Measurements from ENCODE around the gene EPHB4. TPM values are rescaled to one million over a fixed set of nuclear protein-coding genes. Genes with fewer than 3 reads are reported as not detected.

The EPHB4 gene
- total RNA-seq, 3 donors from 2014 or later: 21.4 to 64.9 (median 31.8) TPM

- peak overlapping the region; percentile 97 for H3K27ac ChIP-seq
- peaks cover 11 to 16% of the 10 kb centered on the region in 2 donors for H3K4me1 ChIP-seq
- intact Hi-C loops (cut with DNase I; ENCODE audit: low total_unique reads): no loop called here
- peak overlapping the region; percentile 76 to 95 (median 93) for H3K4me3 ChIP-seq
- no peaks in the 10 kb centered on the region for H3K27me3 ChIP-seq
- DNase-seq (ENCODE audit: low spot score in 2 of 2): no peak
- H3K36me3 ChIP-seq: no peaks in the 10 kb centered on the region
- TF ChIP-seq POLR2A (IDR thresholded peaks at IDR 0.05): no peak
- TF ChIP-seq CTCF (IDR thresholded peaks at IDR 0.05): no peak
- TF ChIP-seq POLR2AphosphoS5 (IDR thresholded peaks at IDR 0.05): no peak
- H3K9me3 ChIP-seq: no peaks in the 10 kb centered on the region
These were observed 46.4 kb upstream of the EPHB4 start for GRCh38 chr7:100873599-100874299.

- H3K36me3 ChIP-seq: no peaks in the 10 kb centered on the region
- H3K27me3 ChIP-seq: no peaks in the 10 kb centered on the region
- intact Hi-C loops (cut with DNase I; ENCODE audit: low total_unique reads): loop anchor here (10.0 kb wide), 1 partner anchor 163 kb away; the partner anchor contains the start of gene POP7
- TF ChIP-seq POLR2A (IDR thresholded peaks at IDR 0.05) (no peak), CTCF (IDR thresholded peaks at IDR 0.05) (no peak), POLR2AphosphoS5 (IDR thresholded peaks at IDR 0.05) (no peak)
- H3K27ac ChIP-seq: peak overlapping the region; percentile 99 to 100
- peak overlapping the region; percentile 88 to 98 (median 97) for H3K4me3 ChIP-seq
- no peak for DNase-seq (ENCODE audit: low spot score in 2 of 2)
- peaks cover 12 to 18% of the 10 kb centered on the region in 2 donors for H3K4me1 ChIP-seq
- H3K9me3 ChIP-seq: no peaks in the 10 kb centered on the region
These were observed 40.6 kb upstream of the EPHB4 start for GRCh38 chr7:100867776-100868485.

- no peaks in the 10 kb centered on the region for H3K27me3 ChIP-seq
- peaks cover 12 to 18% of the 10 kb centered on the region in 2 donors for H3K4me1 ChIP-seq
- DNase-seq (ENCODE audit: low spot score in 2 of 2): peak; percentile 88 to 90
- H3K4me3 ChIP-seq: peak within 1 kb of the TSS; percentile 88 to 98 (median 97)
- H3K27ac ChIP-seq: peak within 1 kb of the TSS; percentile 99 to 100
- intact Hi-C loops (cut with DNase I; ENCODE audit: low total_unique reads): loop anchor here (10.0 kb wide), 1 partner anchor 162 kb away; the partner anchor contains the start of gene POP7
- no peaks in the 10 kb centered on the region for H3K9me3 ChIP-seq
- no peaks in the 10 kb centered on the region for H3K36me3 ChIP-seq
- no peak for TF ChIP-seq POLR2A (IDR thresholded peaks at IDR 0.05)
- peak in 2 of 3 donors; percentile 58 to 73 for TF ChIP-seq POLR2AphosphoS5 (IDR thresholded peaks at IDR 0.05)
These were observed 39.9 kb upstream of the EPHB4 start, which contains the start of gene TRIP6 for GRCh38 chr7:100867040-100867775. TRIP6 (plus strand) TSS chr7:100867387; CDS start chr7:100867498, 111 bp downstream.

- Histone ChIP-seq H3K36me3 (no peaks in the 10 kb centered on the region), H3K9me3 (no peaks in the 10 kb centered on the region), H3K4me3 (peak overlapping the region; percentile 88 to 98 (median 97)), H3K27ac (peak overlapping the region; percentile 99 to 100), H3K4me1 (peaks cover 12 to 18% of the 10 kb centered on the region in 2 donors), H3K27me3 (no peaks in the 10 kb centered on the region)
- TF ChIP-seq POLR2AphosphoS5 (IDR thresholded peaks at IDR 0.05) (no peak), CTCF (IDR thresholded peaks at IDR 0.05) (no peak), POLR2A (IDR thresholded peaks at IDR 0.05) (no peak)
- intact Hi-C loops (cut with DNase I; ENCODE audit: low total_unique reads): loop anchor here (10.0 kb wide), 1 partner anchor 162 kb away; the partner anchor contains the start of gene POP7
- no peak for DNase-seq (ENCODE audit: low spot score in 2 of 2)
These were observed 39.4 kb upstream of the EPHB4 start for GRCh38 chr7:100866729-100867039.

Data from breast epithelium (tissue), 4 donors.